RCC 7860 (cell line): ENCODE data around the gene DTNB.
A peak's percentile ranks its signal among the peaks of the same experiment; 100 is the strongest.
"Not testable (repeated sequence)": the region's sequence is repeated elsewhere in the genome, so short reads cannot be mapped to it uniquely, and the experiment has no call there.

Source experiments
- DNase-seq: peaks from one replicate; pipeline ENCODE4 v3.0.0-alpha.2; 2015; ENCODE audit warnings: low spot score
- FAIRE-seq: peaks from 2 replicates; lab custom pipeline; 2012; peaks lifted over from hg19 to GRCh38; lab: Jason Lieb, UNC

DTNB gene

GRCh38 chr2:25673300-25674076 lies at the start of gene DTNB:
DTNB (minus strand) TSS chr2:25673577; CDS start chr2:25652660, 20,917 bp downstream.
- peak; percentile 58 for DNase-seq
- no peak for FAIRE-seq

GRCh38 chr2:25722224-25722623 lies 48.8 kb upstream of the DTNB start:
- DNase-seq (no peak), FAIRE-seq (no peak)

- DNase-seq, result no peak
- FAIRE-seq, result no peak
These were observed 47.2 kb upstream of the DTNB start for GRCh38 chr2:25720575-25720974.

GRCh38 chr2:25714740-25715139 lies 41.4 kb upstream of the DTNB start:
- DNase-seq, result no peak
- no peak for FAIRE-seq

GRCh38 chr2:25712455-25712854 lies 39.1 kb upstream of the DTNB start:
- no peak for DNase-seq

GRCh38 chr2:25711675-25712354 lies 38.4 kb upstream of the DTNB start:
- peak; percentile 60 for FAIRE-seq

More at GRCh38 chr2:25712455-25712854, 39.1 kb upstream of the DTNB start:
- FAIRE-seq, result no peak

GRCh38 chr2:25710750-25711149 lies 37.4 kb upstream of the DTNB start:
- FAIRE-seq (no peak), DNase-seq (no peak)

More at GRCh38 chr2:25711675-25712354, 38.4 kb upstream of the DTNB start:
- peak; percentile 27 for DNase-seq

- DNase-seq (no peak), FAIRE-seq (no peak)
These were observed 36.0 kb upstream of the DTNB start for GRCh38 chr2:25709349-25709748.

GRCh38 chr2:25707927-25708590 lies 34.7 kb upstream of the DTNB start:
- DNase-seq, result no peak

GRCh38 chr2:25705575-25705974 lies 32.2 kb upstream of the DTNB start:
- not testable (repeated sequence) for DNase-seq, FAIRE-seq

More at GRCh38 chr2:25707927-25708590, 34.7 kb upstream of the DTNB start:
- FAIRE-seq, result no peak

- FAIRE-seq, result no peak
- no peak for DNase-seq
These were observed 28.4 kb upstream of the DTNB start for GRCh38 chr2:25701801-25702200.

- DNase-seq (peak; percentile 22), FAIRE-seq (no peak)
These were observed 26.9 kb upstream of the DTNB start for GRCh38 chr2:25700221-25700660.

- DNase-seq, result no peak
- no peak for FAIRE-seq
These were observed 25.8 kb upstream of the DTNB start for GRCh38 chr2:25699216-25699615.

- FAIRE-seq (no peak), DNase-seq (no peak)
These were observed 25.4 kb upstream of the DTNB start for GRCh38 chr2:25698752-25699151.

- no peak for DNase-seq
These were observed 24.4 kb upstream of the DTNB start for GRCh38 chr2:25697559-25698341.

GRCh38 chr2:25692737-25693445 lies 19.5 kb upstream of the DTNB start:
- DNase-seq (no peak), FAIRE-seq (no peak)

More at GRCh38 chr2:25697559-25698341, 24.4 kb upstream of the DTNB start:
- FAIRE-seq, result no peak

- FAIRE-seq (no peak), DNase-seq (no peak)
These were observed 18.8 kb upstream of the DTNB start for GRCh38 chr2:25692143-25692542.

GRCh38 chr2:25690058-25690457 lies 16.7 kb upstream of the DTNB start:
- FAIRE-seq (no peak), DNase-seq (peak; percentile 58)

GRCh38 chr2:25688236-25688635 lies 14.9 kb upstream of the DTNB start:
- FAIRE-seq (no peak), DNase-seq (no peak)

GRCh38 chr2:25685741-25686140 lies 12.4 kb upstream of the DTNB start:
- no peak for FAIRE-seq
- no peak for DNase-seq
